CD4-positive, alpha-beta T cell (primary cell): ENCODE results near the gene STX18. TPM values are rescaled to one million over a fixed set of nuclear protein-coding genes. Genes with fewer than 3 reads are reported as not detected.

ENCODE experiments used
- ATAC-seq: fragments of 200-7000 bp; cut with Tn5 transposase; one replicate; pipeline ENCODE4 v1.10.0; 2022; ENCODE audit warnings: mild to moderate bottlenecking; ENCODE audit not compliant: poor library complexity
- CTCF ChIA-PET: fragments of 350-600 bp; sonication (Branson Sonifier 250); formaldehyde crosslinking; loops from one replicate; lab custom pipeline; 2021; ENCODE audit warnings: antibody characterized with exemption, inconsistent platforms; lab: Charles Lee
- POLR2A ChIA-PET: fragments of 350-600 bp; sonication (Branson Sonifier 250); formaldehyde crosslinking; loops from one replicate; lab custom pipeline; 2021; ENCODE audit warnings: antibody characterized with exemption, inconsistent platforms; lab: Charles Lee
- DNase-seq, 14 experiments: peaks; one replicate each; pipeline ENCODE4 v3.0.0-alpha.2; 2013 to 2020; ENCODE audit warnings: mixed read lengths in 2 of 14
- H3K27ac ChIP-seq, 2 donors: one replicate each; pipeline versions ENCODE4 v1.5.1 to v1.7.0; 2013; ENCODE audit warnings: low read length in 2 of 2, low read depth in 1 of 2, mild to moderate bottlenecking in 1 of 2
- H3K27me3 ChIP-seq, 2 experiments: 1 replicate in 1 of 2; 2 replicates in 1 of 2; pipeline versions ENCODE4 v1.6.1 to v1.7.0; 2013; ENCODE audit warnings: low read length in 2 of 2, control low read depth in 1 of 2, mild to moderate bottlenecking in 1 of 2, moderate library complexity in 1 of 2; ENCODE audit not compliant: insufficient read depth in 2 of 2, control insufficient read depth in 1 of 2
- H3K36me3 ChIP-seq: one replicate; pipeline ENCODE4 v1.6.1; 2013; ENCODE audit warnings: low read length, control low read depth; ENCODE audit not compliant: insufficient read depth
- H3K4me1 ChIP-seq: one replicate; pipeline ENCODE4 v1.6.1; 2013; ENCODE audit warnings: low read length, control low read depth; ENCODE audit not compliant: insufficient read depth
- H3K4me3 ChIP-seq: one replicate; pipeline ENCODE4 v1.5.1; 2013; ENCODE audit warnings: mild to moderate bottlenecking, low read length, moderate library complexity
- H3K9me3 ChIP-seq, 2 experiments: 1 replicate in 1 of 2; 2 replicates in 1 of 2; pipeline versions ENCODE4 v1.6.1 to v1.7.0; 2013; ENCODE audit warnings: low read length in 2 of 2, mild to moderate bottlenecking in 2 of 2, control low read depth in 1 of 2, moderate library complexity in 1 of 2; ENCODE audit not compliant: control insufficient read depth in 1 of 2, insufficient read depth in 1 of 2
- H3K27ac Mint-ChIP-seq: one replicate; pipeline ENCODE4 v1.8.0; 2020; ENCODE audit warnings: mixed read lengths
- H3K27me3 Mint-ChIP-seq: one replicate; pipeline ENCODE4 v1.8.0; 2021; ENCODE audit warnings: mixed read lengths
- H3K36me3 Mint-ChIP-seq: one replicate; pipeline ENCODE4 v1.8.0; 2021; ENCODE audit warnings: low read depth, mixed read lengths
- H3K4me1 Mint-ChIP-seq: one replicate; pipeline ENCODE4 v1.8.0; 2021; ENCODE audit warnings: low read depth, mixed read lengths
- H3K4me3 Mint-ChIP-seq: one replicate; pipeline ENCODE4 v1.8.0; 2020; ENCODE audit warnings: mild to moderate bottlenecking, mixed read lengths
- H3K9me3 Mint-ChIP-seq: one replicate; pipeline ENCODE4 v1.8.0; 2020; ENCODE audit warnings: mixed read lengths
- intact Hi-C, 2 experiments: fragments of 100-400 bp; cut with DNase I in 1 of 2; cut with micrococcal nuclease in 1 of 2; formaldehyde crosslinking; loops; one replicate each; pipeline versions ENCODE4 v1.15.1 to v1.9.0; 2023 to 2025; cut with DNase I, micrococcal nuclease
- total RNA-seq, 174 experiments: library from RNA in 2 of 174; stranded (reverse) in 2 of 174; gene quantifications; one replicate each; pipeline ENCODE4 v1.2.3 and lab custom pipeline; 2021 to 2026
- TF ChIP-seq, protein P1 (sequence below): fragments of 200-600 bp; IDR thresholded peaks from one replicate; pipeline ENCODE4 v1.8.0; 2022; ENCODE audit warnings: antibody characterized with exemption, mild to moderate bottlenecking

STX18 gene
- total RNA-seq, 2 experiments from 2014 or later, result 15.2 to 15.5 TPM

- no peak overlapping the region for H3K27ac ChIP-seq
- Mint-ChIP-seq H3K36me3 (no peaks in the 10 kb centered on the region), H3K9me3 (no peaks in the 10 kb centered on the region), H3K4me3 (no peak overlapping the region), H3K4me1 (peaks cover 20% of the 10 kb centered on the region), H3K27me3 (no peaks in the 10 kb centered on the region), H3K27ac (no peak overlapping the region)
- no peak overlapping the region for H3K4me3 ChIP-seq
- intact Hi-C loops, result no loop called here
- DNase-seq, result no peak
- TF ChIP-seq, protein P1, sequence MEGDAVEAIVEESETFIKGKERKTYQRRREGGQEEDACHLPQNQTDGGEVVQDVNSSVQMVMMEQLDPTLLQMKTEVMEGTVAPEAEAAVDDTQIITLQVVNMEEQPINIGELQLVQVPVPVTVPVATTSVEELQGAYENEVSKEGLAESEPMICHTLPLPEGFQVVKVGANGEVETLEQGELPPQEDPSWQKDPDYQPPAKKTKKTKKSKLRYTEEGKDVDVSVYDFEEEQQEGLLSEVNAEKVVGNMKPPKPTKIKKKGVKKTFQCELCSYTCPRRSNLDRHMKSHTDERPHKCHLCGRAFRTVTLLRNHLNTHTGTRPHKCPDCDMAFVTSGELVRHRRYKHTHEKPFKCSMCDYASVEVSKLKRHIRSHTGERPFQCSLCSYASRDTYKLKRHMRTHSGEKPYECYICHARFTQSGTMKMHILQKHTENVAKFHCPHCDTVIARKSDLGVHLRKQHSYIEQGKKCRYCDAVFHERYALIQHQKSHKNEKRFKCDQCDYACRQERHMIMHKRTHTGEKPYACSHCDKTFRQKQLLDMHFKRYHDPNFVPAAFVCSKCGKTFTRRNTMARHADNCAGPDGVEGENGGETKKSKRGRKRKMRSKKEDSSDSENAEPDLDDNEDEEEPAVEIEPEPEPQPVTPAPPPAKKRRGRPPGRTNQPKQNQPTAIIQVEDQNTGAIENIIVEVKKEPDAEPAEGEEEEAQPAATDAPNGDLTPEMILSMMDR, result no peak
- no peaks in the 10 kb centered on the region for H3K4me1 ChIP-seq
- ChIA-PET CTCF (no interaction called here), POLR2A (no interaction called here)
- ATAC-seq, result no peak
- no peaks in the 10 kb centered on the region for H3K27me3 ChIP-seq
- no peaks in the 10 kb centered on the region for H3K36me3 ChIP-seq
- no peaks in the 10 kb centered on the region for H3K9me3 ChIP-seq
These were observed 45.1 kb downstream of the STX18 start for GRCh38 chr4:4496592-4497372.

DNA sequence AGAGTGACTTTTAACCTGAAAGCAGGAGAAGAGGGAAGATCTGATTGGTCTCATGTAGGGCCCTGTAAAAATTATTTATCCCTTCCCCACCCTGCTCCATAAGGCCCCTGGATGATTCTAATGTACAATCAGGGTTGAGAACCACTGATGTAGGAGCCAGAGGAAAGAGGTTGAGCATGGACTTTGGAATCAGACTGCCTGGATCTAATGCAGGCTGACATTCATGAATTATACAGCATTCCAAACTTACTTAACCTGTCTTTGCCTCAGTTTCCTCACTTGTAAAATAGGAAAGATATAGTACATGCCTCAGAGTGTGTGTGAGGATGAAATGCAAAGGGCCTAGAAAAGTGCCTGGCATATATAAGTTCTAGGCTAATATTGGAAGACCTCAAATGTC, 47.0 kb downstream of the STX18 start:
- Mint-ChIP-seq H3K9me3 (no peaks in the 10 kb centered on the region), H3K27ac (no peak overlapping the region), H3K36me3 (no peaks in the 10 kb centered on the region), H3K4me1 (peaks cover 15% of the 10 kb centered on the region), H3K4me3 (no peak overlapping the region), H3K27me3 (no peaks in the 10 kb centered on the region)
- ATAC-seq (no peak), DNase-seq (no peak)
- Histone ChIP-seq H3K4me1 (no peaks in the 10 kb centered on the region), H3K27ac (no peak overlapping the region), H3K36me3 (no peaks in the 10 kb centered on the region), H3K4me3 (no peak overlapping the region), H3K27me3 (no peaks in the 10 kb centered on the region), H3K9me3 (no peaks in the 10 kb centered on the region)
- CTCF ChIA-PET, result no interaction called here
- POLR2A ChIA-PET, result no interaction called here
- intact Hi-C loops, result loop anchor here in 1 of 2 experiments (5.0 kb wide), 1 partner anchor 1832 kb away; no protein-coding TSS in a partner anchor
- TF ChIP-seq, protein P1, result no peak

GRCh38 chr4:4492161-4492847, 49.5 kb downstream of the STX18 start:
- Mint-ChIP-seq H3K27me3 (no peaks in the 10 kb centered on the region), H3K36me3 (no peaks in the 10 kb centered on the region), H3K27ac (peak overlapping the region; percentile 21), H3K9me3 (no peaks in the 10 kb centered on the region), H3K4me1 (peaks cover 11% of the 10 kb centered on the region), H3K4me3 (peak overlapping the region; percentile 57)
- no peaks in the 10 kb centered on the region for H3K9me3 ChIP-seq
- intact Hi-C loops, result loop anchor here in 1 of 2 experiments (5.0 kb wide), 1 partner anchor 1835 kb away; no protein-coding TSS in a partner anchor
- no peaks in the 10 kb centered on the region for H3K36me3 ChIP-seq
- H3K4me1 ChIP-seq, result no peaks in the 10 kb centered on the region
- DNase-seq, result peak in 1 of 14 experiments; percentile 26
- ATAC-seq, result no peak
- POLR2A ChIA-PET, result interaction anchor here (1.0 kb wide), 1 partner anchor 11 kb away, joined by 3 read pairs; no protein-coding TSS in a partner anchor
- TF ChIP-seq, protein P1, result no peak
- CTCF ChIA-PET, result no interaction called here
- H3K27me3 ChIP-seq, result no peaks in the 10 kb centered on the region
- H3K27ac ChIP-seq, result no peak overlapping the region
- no peak overlapping the region for H3K4me3 ChIP-seq
